Right atrium auricular region (tissue), 2 donors: ENCODE data around the gene EIF2B1. TPM values are rescaled to one million over a fixed set of nuclear protein-coding genes. Genes with fewer than 3 reads are reported as not detected.

ENCODE experiments used
- DNase-seq: peaks from one replicate; pipeline ENCODE4 v3.0.0-alpha.2; 2019; ENCODE audit warnings: low spot score
- H3K27ac ChIP-seq, 2 donors: fragments of 200-600 bp; sonication (generic); 1 replicate in 1 of 2; 2 replicates in 1 of 2; pipeline ENCODE4 v1.5.1; 2016 to 2019
- H3K27me3 ChIP-seq, 2 donors: fragments of 200-600 bp; sonication (generic); one replicate each; pipeline versions ENCODE4 v1.5.1 to v1.6.0; 2017 to 2019
- H3K36me3 ChIP-seq: fragments of 200-600 bp; sonication (generic); one replicate; pipeline ENCODE4 v1.5.1; 2016
- H3K4me1 ChIP-seq, 2 donors: fragments of 200-600 bp; sonication (generic); one replicate each; pipeline versions ENCODE4 v1.5.1 to v1.6.0; 2017 to 2019
- H3K4me3 ChIP-seq, 2 donors: fragments of 200-600 bp; sonication (generic); 1 replicate in 1 of 2; 2 replicates in 1 of 2; pipeline ENCODE4 v1.5.1; 2017 to 2019; ENCODE audit warnings: mild to moderate bottlenecking in 1 of 2, moderate library complexity in 1 of 2
- H3K9me3 ChIP-seq, 2 donors: fragments of 200-600 bp; sonication (generic); one replicate each; pipeline ENCODE4 v1.5.1; 2019
- CTCF ChIP-seq, 2 donors: fragments of 200-600 bp; sonication (generic); IDR thresholded peaks; one replicate each; pipeline ENCODE4 v1.5.1; 2019; ENCODE audit warnings: antibody characterized with exemption in 2 of 2
- total RNA-seq, 2 donors: library from RNA; depleted of rRNA; stranded (reverse); fragments of >200 nt; gene quantifications; one replicate each; pipeline ENCODE4 v1.1.0, GENCODE V29; 2016

The EIF2B1 gene
- total RNA-seq = 10 to 100 TPM; 60.0 to 65.9 TPM

GRCh38 chr12:123633379-123634141, at the start of gene EIF2B1, which contains the start of gene GTF2H3:
Gene EIF2B1 (minus strand): TSS chr12:123633686. CDS start chr12:123633557, 129 bp downstream.
Gene GTF2H3 (plus strand): TSS chr12:123633829. CDS start chr12:123633860, 31 bp downstream.
- peak within 1 kb of the TSS; percentile 63 to 94 for H3K4me3 ChIP-seq
- peak; percentile 96 for DNase-seq
- TF ChIP-seq CTCF (IDR thresholded peaks at IDR 0.05) = no peak

GRCh38 chr12:123681605-123682004, 48.1 kb upstream of the EIF2B1 start:
- no peak overlapping the region for H3K4me3 ChIP-seq
- no peaks in the 10 kb centered on the region for H3K4me1 ChIP-seq
- no peak for DNase-seq
- H3K9me3 ChIP-seq = no peaks in the 10 kb centered on the region
- no peak for TF ChIP-seq CTCF (IDR thresholded peaks at IDR 0.05)
- no peak overlapping the region for H3K27ac ChIP-seq
- H3K27me3 ChIP-seq = no peaks in the 10 kb centered on the region
- peaks cover 12% of the 10 kb centered on the region for H3K36me3 ChIP-seq

More at GRCh38 chr12:123633379-123634141, at the start of gene EIF2B1, which contains the start of gene GTF2H3:
- Histone ChIP-seq H3K4me1 (peaks cover 0 to 13% of the 10 kb centered on the region in 2 donors), H3K9me3 (no peaks in the 10 kb centered on the region), H3K27ac (peak within 1 kb of the TSS; percentile 78 to 79), H3K27me3 (no peaks in the 10 kb centered on the region), H3K36me3 (peaks cover 36% of the 10 kb centered on the region)

GRCh38 chr12:123678981-123679380, 45.5 kb upstream of the EIF2B1 start:
- Histone ChIP-seq H3K4me1 (no peaks in the 10 kb centered on the region), H3K36me3 (peaks cover 16% of the 10 kb centered on the region), H3K27ac (no peak overlapping the region), H3K4me3 (no peak overlapping the region), H3K9me3 (no peaks in the 10 kb centered on the region), H3K27me3 (no peaks in the 10 kb centered on the region)
- no peak for DNase-seq
- no peak for TF ChIP-seq CTCF (IDR thresholded peaks at IDR 0.05)

GRCh38 chr12:123676616-123677320, 43.3 kb upstream of the EIF2B1 start:
- H3K27ac ChIP-seq = no peak overlapping the region
- peaks cover 16% of the 10 kb centered on the region for H3K36me3 ChIP-seq
- peaks cover 0 to 3% of the 10 kb centered on the region in 2 donors for H3K4me1 ChIP-seq
- no peak for DNase-seq
- no peak overlapping the region for H3K4me3 ChIP-seq
- no peak for TF ChIP-seq CTCF (IDR thresholded peaks at IDR 0.05)
- H3K27me3 ChIP-seq = no peaks in the 10 kb centered on the region
- no peaks in the 10 kb centered on the region for H3K9me3 ChIP-seq

- Histone ChIP-seq H3K36me3 (peaks cover 16% of the 10 kb centered on the region), H3K9me3 (no peaks in the 10 kb centered on the region), H3K27me3 (no peaks in the 10 kb centered on the region), H3K4me3 (no peak overlapping the region), H3K4me1 (peaks cover 0 to 12% of the 10 kb centered on the region in 2 donors), H3K27ac (no peak overlapping the region)
- no peak for DNase-seq
- TF ChIP-seq CTCF (IDR thresholded peaks at IDR 0.05) = no peak
Measured at GRCh38 chr12:123675436-123675835, 42.0 kb upstream of the EIF2B1 start.
